GM23248 (cell line): Measurements from ENCODE around the gene ZNF189.

Experiments
- EZH2 ChIP-seq: fragments of 200-600 bp; sonication (generic); IDR thresholded peaks from 2 replicates; pipeline ENCODE4 v1.6.1; 2018; ENCODE audit warnings: antibody characterized with exemption, mild to moderate bottlenecking; ENCODE audit not compliant: insufficient read depth, poor library complexity, severe bottlenecking
- EZH2phosphoT487 ChIP-seq: fragments of 200-600 bp; sonication (generic); IDR thresholded peaks from 2 replicates; pipeline ENCODE4 v1.6.1; 2018; ENCODE audit warnings: antibody characterized with exemption, moderate library complexity, mild to moderate bottlenecking, low read depth; ENCODE audit not compliant: insufficient read depth

GRCh38 chr9:101435601-101436079 lies 37.0 kb downstream of the ZNF189 start, which contains the start of gene ALDOB:
- TF ChIP-seq EZH2 (no peak), EZH2phosphoT487 (no peak)
